ENCODE data around the gene RFX1.

- TF ChIP-seq POLR2A (IDR thresholded peaks at IDR 0.05; ENCODE audit: low read length) (no peak), GATA1 (IDR thresholded peaks at IDR 0.05; ENCODE audit: low read depth, low read length) (no peak)
These were observed 73.2 kb downstream of the RFX1 start for GRCh38 chr19:13932911-13933393.

Data from erythroblast (primary cell).